Fibroblast of the conjunctiva (primary cell): Measurements from ENCODE around the gene FAM118B.

Experiments used
- DNase-seq: peaks from one replicate; pipeline ENCODE4 v3.0.0-alpha.2; 2010; ENCODE audit warnings: low read depth

FAM118B gene

DNA sequence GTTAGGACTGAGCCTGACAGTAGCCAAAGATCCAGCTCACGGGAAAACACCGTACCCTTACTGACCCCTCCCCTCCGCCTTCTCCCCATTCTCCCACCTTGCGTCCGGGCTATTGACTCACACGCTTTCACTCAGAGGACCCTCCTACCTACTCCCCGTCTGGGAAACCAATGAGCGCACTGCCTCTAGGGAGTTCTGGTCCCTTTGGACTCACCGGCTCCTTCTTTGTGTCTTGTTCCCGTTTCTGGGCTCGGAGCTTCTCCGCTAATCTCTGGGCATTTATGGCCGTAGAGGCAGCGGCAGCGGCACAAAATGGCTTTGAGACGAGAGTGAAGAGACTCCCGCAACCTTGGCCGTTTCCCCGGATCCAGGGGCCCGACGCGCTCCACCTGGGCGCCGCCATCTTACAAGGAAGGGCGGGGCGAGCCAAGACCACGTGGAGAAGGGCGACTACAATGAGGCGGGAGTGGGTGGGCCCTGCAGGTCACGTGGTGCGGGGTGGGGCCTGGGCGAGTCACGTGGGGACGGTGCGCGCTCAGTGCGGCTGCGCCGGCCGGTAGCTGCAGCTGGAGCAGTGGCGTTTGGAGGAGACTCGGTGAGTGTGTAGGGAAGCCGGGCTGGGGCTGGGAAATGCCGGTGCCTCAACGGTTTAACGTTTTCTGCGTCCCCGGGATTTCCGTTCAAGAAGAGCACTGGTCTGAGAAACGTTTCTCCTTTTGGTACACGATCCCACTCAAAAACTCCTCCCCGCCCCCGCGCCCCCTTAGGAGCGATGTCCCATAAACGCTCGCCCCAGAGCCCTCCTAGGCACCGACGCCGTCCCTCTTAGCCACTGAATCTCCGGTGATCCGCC is at the start of gene FAM118B, which contains the start of gene RPUSD4:
TSS of gene FAM118B (plus strand) at position 547 of the 853 bp plus-strand sequence. CDS start 23,220 bp downstream, outside the sequence.
TSS of gene RPUSD4 (minus strand) at position 415 of the 853 bp plus-strand sequence. CDS start at position 403, 12 bp downstream.
- DNase-seq, result peak; percentile 94

DNA sequence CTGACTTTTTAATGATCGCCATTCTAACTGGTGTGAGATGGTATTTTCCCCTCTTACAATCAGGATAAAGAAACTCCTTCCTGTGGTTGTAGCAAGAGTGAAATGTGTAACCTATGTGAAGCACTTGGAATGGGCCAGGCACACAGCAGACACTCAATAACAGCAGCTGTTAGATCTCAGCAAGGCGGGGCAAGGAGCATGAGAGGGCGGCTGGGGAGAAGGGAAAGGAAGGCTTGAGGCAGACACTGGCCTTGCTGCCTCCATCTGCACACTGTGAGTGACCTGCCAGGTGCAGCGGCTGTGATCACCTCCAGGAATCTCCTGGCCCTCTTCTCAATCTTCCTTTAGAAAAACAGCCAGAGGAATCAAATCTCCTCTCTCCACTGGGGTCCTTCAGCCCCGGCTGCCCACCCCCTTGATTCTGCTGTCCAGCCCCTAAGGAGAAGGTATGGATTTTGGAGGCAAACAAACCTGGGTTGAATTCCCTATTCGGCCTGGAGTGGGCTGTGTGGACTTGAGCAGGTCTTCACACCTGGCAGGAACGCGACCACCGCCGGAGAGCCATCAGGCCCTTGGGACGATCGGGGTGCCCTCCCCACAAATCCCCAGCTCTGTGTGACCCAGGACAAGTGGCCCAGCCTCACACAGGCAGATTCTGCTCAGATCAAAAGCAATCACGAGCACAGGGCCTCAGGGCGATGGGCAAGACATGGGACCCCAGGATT is 49.1 kb upstream of the FAM118B start:
- no peak for DNase-seq

DNA sequence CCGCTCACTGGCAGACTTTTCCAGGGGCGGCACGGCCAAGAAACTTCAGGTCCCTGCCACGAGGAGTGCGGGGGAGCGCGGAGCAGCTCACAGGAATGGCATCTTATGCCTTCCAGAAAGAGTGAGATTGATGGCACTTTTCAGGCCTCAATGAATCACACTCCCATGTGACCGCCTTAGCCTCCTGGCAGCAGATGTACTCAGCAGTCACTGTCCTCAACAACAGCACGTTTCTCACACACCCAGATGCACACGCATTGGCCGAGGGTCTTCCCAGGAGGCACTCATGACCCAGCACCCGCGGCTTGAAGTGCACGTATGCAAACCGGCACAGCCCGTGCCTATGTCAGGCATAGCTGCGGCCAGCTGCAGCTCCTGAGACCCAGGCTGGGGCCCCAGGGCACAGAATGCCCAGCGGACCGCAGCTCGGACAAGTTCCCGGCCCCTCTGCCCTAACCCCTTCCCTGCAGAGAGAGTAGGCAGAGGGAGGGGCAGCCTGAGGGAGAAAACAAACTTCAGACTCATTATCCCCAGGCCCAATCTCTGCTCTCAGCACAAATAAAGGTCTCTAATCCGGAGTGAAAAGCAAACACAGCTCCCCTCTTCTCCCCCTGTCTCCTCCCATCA is 48.4 kb upstream of the FAM118B start:
- peak; percentile 35 for DNase-seq

DNA sequence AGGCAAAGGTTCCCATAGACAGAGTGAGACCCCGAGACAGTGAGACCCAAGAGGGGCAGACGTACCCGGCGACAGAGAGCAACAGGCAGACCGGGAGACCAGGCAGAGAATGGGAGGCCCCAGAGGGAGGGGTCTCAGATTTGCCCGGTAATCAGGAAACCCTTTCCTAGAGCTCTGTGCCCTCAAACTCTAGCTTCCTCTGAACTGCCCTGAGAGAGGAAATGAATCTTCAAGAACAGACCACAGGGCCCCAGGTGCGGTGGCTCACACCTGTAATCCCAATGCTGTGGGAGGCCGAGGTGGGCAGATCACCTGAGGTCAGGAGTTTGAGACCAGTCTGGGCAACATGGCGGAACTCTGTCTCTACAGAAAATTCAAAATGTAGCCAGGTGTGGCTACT is 47.8 kb upstream of the FAM118B start:
- no peak for DNase-seq

DNA sequence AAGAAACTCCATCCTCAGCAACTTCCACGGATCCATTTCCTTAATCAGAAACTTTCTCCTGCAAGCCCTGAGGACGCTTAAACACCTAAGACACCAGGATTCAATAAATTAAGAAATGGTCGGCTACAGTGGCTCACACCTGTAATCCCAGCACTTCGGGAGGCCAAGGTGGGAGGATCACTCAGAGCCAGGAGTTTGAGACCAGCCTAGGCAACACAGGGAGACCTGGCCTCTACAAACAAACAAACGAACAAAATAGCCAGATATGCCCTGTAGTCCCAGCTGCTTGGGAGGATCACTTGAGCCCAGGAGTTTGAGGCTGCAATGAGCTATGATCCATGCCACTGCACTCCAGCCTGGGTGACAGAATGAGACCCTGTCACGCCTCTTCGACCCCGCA is 46.8 kb upstream of the FAM118B start:
- no peak for DNase-seq

DNA sequence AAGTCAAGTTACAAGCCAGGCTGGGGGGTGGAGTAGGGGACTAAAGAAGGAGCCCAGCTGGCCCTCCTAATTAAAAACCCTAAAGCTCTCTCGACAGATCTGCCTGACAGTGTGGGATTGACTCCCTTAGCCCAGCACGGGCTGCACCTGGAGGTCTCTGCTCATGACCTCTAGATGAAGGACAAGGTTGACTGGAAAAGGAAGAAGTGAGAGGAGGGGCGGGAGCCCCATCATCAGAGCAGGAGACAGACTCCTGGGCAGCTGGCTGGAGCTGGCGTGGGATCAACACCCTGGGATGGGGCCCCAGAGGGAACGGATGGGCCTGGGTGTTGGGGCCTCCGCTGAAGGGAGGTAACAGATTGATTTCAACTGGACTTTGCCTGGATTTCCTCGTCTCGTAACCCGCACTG is 46.3 kb upstream of the FAM118B start:
- DNase-seq, result no peak

GRCh38 chr11:126165757-126166156 is 45.8 kb upstream of the FAM118B start:
- DNase-seq, result no peak

GRCh38 chr11:126166413-126166812 is 45.2 kb upstream of the FAM118B start:
- no peak for DNase-seq

DNA sequence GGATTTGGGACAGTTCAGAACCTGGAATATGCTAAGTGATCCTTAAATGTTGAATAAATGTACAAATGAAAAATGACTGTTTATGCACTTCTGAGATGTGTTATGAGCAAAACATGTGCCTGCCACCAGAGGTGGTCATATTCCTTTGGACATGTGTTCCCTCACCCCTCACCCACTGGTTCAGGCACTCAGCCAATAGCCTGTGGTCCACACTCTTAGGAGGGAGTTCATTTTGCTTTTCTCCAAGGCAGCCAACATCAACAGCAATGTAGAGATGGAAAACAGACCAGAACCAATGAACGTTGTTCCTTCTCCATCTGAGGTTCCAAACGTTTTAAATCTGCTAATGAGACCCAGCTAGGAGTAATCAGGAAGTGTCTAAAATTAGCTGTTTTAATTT is 44.1 kb upstream of the FAM118B start:
- peak; percentile 13 for DNase-seq

GRCh38 chr11:126169291-126169690 is 42.3 kb upstream of the FAM118B start:
- no peak for DNase-seq

DNA sequence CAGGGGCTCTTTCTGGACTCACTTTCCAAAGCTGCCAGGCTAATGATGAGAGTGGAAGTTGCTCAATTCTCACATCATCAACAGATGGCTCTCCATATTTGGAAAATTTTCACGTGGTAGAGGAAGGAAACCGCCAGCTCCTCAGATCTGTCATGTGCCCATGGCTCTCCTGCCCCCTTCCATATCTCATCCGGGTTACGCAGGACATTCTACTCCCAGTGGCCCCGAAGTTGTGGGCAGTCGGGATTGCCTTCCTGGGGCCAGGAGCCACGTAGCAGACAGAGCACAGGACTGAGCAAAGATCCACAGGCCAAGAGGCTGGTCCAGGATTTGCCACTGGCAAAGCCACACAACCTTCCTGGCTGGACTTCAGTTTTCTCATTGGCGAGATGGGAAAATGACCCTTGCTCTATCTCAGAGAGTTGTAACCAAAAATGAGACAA is 39.0 kb upstream of the FAM118B start:
- peak; percentile 47 for DNase-seq

GRCh38 chr11:126173257-126173656 is 38.3 kb upstream of the FAM118B start:
- DNase-seq, result no peak

GRCh38 chr11:126174816-126175215 is 36.8 kb upstream of the FAM118B start:
- DNase-seq, result no peak

GRCh38 chr11:126175393-126175792 is 36.2 kb upstream of the FAM118B start:
- no peak for DNase-seq

DNA sequence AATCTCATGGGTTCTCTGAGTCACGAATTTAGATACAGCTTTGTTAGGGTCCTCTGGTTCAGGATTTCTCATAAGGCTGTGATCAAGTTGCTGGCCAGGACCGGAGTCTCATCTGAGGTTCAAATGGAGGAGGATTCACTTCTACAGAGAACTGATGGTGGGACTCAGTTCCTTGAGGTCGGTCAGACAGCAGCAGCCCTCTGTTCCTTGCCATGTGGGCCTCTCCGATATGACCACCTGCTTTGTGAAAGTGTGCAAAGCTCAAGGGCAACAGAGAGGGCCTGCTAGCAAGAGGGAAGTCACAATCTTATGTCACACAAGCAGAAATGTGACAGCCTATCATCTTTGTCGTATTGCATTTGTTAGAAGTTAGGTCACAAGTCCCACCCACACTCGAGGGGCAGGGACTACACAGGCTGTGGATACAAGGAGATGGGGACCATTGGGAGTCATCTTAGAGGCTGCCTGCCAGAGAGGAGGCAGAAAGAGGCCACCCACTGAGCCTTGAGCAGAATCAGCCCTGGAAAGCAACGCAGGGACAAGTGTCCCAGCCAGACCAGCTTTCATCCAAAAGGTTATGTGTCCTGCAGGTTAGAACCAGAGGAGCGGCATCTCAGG is 34.6 kb upstream of the FAM118B start:
- DNase-seq, result no peak

DNA sequence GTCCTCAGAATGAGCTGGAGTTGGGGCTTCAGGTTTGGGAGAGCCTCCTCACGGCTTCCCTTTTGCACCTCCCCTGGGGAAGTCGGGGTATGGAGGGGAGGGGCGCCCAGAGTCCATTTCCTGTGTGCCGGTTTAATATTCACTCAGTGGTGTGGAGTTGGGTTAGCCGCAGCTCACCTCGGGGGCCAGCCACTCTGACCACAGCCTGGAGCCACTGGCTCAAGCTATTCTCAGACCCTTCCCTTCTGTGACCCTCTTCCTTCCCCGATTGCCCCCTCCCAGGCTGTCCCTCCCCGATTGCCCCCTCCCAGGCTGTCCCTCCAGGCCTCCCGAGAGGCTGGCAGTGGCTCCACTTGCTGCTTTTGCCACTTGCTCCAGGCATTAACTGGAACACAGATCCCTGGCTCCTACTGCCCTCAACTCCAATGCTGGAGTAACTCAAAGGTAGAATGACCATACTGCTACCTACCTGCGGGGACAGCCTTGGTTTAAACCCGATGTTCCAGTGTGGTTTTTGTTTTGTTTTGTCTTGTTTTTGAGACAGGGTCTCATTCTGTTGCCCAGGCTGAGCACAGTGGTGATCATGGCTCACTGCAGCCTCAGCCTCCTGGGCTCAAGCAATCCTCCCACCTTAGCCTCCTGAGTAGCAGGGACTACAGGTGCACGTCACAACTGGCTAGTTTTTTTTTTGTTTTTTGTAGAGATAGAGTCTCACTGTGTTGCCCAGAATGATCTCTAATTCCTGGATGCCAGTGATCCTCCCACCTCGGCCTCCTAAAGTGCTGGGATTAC is 29.4 kb upstream of the FAM118B start:
- no peak for DNase-seq

DNA sequence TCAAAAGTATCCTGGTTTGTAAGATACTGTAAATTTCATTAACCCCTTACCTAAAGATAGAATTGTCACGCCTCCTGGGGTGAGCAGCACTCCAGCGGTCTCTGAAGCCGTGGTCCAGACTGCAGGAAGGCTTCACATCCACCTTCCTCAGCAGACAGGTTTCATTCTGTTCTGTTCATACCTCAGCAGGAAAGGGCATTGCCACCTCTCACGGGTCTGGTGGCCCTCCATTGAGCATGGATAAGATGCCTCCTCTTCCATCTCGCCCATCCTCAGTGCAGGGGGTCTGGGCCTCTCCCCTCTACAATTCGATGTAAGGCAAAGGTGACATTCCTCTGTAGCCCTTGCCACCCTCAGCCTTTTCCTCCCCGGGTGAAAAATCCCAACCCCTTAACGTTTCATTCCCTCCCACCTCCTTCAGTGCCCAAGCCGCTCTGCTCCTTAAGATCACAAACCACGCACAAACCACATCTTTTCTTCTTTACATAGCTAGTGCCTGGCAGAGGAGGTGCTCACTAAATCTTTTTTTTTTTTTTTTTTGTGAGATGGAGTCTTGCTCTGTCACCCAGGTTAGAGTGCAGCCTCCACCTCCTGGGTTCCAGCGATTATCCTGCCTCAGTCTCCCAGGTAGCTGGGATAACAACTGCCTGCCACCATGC is 28.7 kb upstream of the FAM118B start:
- no peak for DNase-seq

DNA sequence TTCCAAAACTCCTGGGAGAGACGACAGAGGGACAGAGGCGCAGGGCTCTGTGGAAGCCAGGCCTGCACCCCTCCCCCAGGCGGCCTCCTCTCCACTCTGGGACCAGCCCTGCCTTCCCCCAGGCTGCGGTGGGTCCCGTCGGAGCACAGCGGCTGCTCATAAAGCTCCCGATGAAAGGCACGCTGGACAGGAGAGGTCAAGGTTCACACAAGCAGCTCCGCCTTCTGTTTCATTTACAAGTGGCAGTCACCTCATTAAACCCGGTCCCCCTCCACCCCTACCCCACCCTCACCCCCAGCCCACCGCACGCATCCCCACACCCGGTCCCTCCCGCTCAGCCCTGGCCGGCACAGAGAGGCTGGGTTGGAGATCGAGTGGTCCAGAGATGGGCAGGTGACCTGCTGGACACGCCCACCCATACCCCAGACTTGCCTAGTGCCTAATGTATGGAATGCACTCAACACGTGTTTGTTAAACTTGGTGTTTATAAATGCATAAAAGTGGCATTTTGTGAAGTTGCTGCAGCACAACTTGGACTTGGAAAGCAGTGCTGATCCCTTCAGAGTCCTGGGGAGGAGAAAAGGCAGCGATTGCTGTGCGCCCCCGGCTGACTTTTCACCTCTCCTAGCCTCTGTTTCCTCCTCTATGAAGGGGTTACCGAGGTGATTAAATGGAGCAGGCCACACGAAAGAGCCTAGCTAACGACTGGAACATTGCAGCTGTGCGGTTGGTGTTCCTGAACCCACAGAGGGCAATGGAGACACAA is 26.1 kb upstream of the FAM118B start:
- DNase-seq, result no peak

DNA sequence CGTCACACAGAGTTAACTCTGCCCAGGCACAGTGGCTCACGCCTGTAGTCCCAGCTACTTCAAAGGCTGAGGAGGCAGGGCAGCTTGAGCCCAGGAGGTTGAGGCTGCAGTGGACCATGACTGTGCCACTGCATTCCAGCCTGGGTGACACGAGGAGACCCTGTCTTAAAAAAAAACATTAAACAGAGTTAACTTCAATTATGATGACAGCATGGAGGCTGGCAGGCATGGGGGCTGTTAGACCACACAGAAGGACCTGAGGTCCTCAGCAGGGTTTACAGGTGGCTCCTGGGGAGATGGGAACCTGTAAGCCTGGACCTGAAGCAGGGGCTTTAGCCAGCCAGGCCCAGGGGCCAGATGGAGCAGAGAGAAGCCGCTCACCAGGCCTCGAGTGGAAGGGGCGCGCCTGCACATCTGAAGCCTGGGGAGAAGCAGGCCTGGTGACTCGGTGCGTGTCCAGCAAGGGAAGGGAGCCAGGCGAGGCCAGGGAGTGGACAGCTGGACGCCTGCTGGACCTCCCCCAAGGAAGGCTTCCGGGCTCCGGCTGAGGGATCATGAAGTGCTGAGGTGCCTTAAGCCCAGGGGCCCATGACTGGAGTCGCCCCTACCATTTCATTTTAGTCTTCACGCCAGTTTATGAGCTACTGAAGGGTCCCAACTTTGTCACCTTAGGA is 25.4 kb upstream of the FAM118B start:
- DNase-seq, result no peak
